Measurements from ENCODE around the gene CEP41.

Gene CEP41

DNA sequence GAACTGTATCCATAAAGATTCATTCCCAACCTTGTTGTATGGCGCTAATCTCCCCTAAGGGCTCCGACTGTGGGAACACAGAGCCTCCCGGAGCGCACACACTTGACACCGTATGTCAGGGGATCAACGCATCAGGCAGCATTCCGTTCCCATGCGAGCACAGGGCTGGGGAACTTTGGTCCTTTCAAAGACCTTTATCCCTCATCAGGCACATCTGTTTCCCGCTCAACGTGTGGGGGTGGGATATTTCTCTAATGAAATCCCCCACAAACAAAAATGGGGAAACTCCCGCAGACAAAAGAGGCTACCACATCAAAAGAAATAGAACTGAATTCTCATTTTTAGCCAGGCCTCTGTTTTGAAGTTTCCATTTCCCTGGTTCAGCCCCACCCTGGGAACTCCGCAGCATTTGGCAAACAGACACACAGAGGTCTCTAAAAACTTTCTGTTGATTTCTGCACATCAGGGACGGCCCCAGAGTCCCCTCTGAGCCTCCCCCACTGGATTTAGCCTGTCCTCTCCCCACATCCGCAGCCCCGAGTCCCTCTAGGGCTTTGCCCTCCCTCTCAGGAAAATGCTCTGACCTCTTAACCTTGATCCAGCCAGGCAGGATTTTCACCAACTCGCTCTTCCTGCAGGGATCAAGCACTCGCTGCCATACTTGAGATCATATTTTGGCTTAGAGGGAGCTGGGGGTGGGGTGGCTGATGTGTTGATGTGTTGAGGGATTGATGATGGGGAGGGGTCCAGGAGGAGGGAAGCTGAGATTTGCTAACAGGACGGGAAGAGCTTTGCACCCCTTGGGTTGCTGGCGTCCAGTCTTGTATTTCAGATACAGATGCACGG lies 89.6 kb downstream of the CEP41 start:
- DNase-seq (ENCODE audit: low read depth): peak; percentile 46

DNA sequence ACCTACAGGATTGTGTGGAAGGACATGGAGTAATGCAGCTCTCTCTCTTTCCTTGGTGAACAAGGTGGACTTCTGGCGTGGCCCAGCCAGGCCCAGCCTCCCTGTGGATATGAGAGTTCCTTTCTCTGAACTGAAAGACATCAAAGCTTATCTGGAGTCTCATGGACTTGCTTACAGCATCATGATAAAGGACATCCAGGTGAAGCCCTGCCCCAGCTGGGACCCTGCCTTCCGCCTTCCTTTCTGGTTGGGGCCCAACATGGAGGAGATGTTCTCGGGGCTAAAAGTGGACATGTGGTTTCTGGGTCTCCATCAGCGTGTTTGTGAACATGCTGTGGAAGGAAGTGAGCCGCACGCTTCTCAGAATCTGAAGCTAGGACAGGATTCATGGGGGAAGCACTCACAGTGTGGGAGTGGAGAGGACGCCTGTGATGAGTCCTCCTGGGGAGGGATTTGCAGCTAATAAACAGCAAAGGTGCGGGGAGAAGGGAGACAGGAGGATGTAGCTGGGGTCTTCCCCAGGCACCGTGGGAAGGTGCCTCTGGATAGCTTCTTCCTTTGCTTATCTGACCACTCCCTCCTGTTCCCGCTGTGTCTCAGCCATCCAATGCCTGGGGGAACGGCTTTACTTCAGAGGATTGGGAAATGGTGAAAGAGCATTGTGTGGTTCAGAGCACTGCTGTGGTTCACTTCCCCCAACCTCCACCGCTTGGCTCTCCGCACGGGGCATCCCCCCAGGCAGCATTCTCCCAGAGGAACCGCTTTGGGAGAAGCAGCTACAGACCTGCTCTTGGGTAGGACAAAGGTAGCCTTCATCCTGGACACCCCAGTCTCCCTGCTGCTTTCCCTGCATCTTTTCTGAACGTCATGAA lies 90.7 kb downstream of the CEP41 start:
- DNase-seq (ENCODE audit: low read depth): peak; percentile 94

DNA sequence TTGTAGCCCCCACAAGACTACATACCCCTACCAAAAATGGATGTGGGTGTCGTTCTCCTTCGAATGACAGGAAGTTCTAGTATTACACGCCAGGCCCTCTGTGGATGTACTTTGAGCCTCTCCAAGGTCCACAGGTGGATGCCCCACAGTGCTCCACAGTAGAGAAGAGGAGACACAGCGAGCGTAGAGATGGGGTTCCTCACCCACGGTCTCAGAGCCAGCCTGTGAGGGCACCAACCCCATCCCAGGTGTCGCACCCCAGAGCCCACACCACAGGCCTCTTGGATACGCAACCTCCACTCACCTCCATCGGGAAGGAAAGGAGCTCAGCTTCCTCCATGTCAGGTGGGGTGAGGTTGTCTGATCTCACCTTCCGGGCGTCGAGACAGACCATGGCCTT lies 93.9 kb downstream of the CEP41 start:
- no peak for DNase-seq (ENCODE audit: low read depth)

- no peak for DNase-seq (ENCODE audit: low read depth)
Measured at GRCh38 chr7:130346177-130346905, 94.5 kb downstream of the CEP41 start.

DNA sequence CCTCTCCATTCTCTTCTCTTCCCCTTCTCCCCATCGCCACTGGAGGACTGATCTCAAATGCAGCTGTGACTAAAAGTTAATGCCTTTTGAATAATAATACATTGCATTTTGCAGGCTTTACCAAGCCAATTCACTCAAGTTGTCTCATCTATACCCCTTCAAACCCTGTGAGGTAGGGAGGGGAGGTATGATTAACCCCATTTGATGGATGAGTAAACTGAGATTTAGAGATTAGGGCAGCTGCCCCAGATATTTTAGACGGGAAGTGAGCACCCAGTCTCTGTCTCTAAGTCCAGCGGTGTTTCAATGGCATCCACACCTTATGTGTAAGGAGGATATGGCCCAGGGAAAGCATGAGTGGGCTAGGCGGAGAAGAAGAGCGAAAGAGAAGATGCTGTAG lies 95.1 kb downstream of the CEP41 start:
- DNase-seq (ENCODE audit: low read depth): no peak

GRCh38 chr7:130345136-130345535 lies 95.7 kb downstream of the CEP41 start:
- DNase-seq (ENCODE audit: low read depth): no peak

DNA sequence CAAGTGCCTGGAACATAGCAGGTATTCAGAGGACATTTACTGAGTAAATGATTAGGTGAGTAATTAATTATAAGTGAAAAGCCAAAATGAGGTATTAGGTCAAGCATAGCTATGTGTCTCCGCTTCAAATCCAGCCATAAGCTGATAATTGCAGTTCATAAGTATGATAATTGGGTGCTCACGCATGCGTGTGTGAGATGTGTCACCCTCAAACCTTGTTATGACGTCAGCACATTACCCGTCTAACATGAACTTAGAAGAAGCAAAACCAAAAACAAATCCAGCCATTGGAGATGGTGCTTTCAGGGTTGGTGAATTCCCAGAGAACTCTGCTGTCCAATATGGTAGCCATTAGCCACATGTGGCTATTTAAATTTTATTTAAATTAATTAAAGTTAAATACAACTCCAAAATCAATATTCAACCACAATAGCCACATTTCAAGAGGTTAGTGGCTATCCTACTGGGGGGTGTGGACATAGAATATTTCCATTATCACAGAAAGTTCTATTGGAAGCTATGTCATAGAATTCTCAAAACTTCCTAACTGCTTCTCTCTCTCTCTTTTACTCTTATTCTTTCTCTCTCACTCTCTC lies 96.4 kb downstream of the CEP41 start, which contains the start of gene CPA5:
Gene CPA5, plus strand, starts transcription at position 546 of the 596 bp plus-strand sequence. CDS start 1,670 bp downstream, outside the sequence.
- no peak for DNase-seq (ENCODE audit: low read depth)
